Activated naive CD8-positive, alpha-beta T cell treated with anti-CD3 and anti-CD28 coated beads for 36 hours (primary cell): ENCODE results near the gene MACO1. TPM values are rescaled to one million over a fixed set of nuclear protein-coding genes. Genes with fewer than 3 reads are reported as not detected.
"Not testable (repeated sequence)": the region's sequence is repeated elsewhere in the genome, so short reads cannot be mapped to it uniquely, and the experiment has no call there.

ENCODE experiments used
- DNase-seq: peaks from one replicate; pipeline ENCODE4 v3.0.0; 2021
- H3K27ac Mint-ChIP-seq: one replicate; pipeline ENCODE4 v1.8.0; 2022; ENCODE audit warnings: mild to moderate bottlenecking, moderate library complexity, mixed read lengths
- H3K27me3 Mint-ChIP-seq: one replicate; pipeline ENCODE4 v1.8.0; 2022; ENCODE audit warnings: mild to moderate bottlenecking, mixed read lengths
- H3K36me3 Mint-ChIP-seq: one replicate; pipeline ENCODE4 v1.8.0; 2021; ENCODE audit warnings: mild to moderate bottlenecking, mixed read lengths
- H3K4me1 Mint-ChIP-seq: one replicate; pipeline ENCODE4 v1.8.0; 2021; ENCODE audit warnings: mixed read lengths
- H3K4me3 Mint-ChIP-seq: one replicate; pipeline ENCODE4 v1.8.0; 2022; ENCODE audit warnings: mild to moderate bottlenecking, moderate library complexity, mixed read lengths
- H3K9me3 Mint-ChIP-seq: one replicate; pipeline ENCODE4 v1.8.0; 2022; ENCODE audit warnings: mixed read lengths
- total RNA-seq, 2 experiments: library from RNA; stranded (reverse); gene quantifications; one replicate each; pipeline ENCODE4 v1.2.3, GENCODE V29; 2021

Gene MACO1, protein sequence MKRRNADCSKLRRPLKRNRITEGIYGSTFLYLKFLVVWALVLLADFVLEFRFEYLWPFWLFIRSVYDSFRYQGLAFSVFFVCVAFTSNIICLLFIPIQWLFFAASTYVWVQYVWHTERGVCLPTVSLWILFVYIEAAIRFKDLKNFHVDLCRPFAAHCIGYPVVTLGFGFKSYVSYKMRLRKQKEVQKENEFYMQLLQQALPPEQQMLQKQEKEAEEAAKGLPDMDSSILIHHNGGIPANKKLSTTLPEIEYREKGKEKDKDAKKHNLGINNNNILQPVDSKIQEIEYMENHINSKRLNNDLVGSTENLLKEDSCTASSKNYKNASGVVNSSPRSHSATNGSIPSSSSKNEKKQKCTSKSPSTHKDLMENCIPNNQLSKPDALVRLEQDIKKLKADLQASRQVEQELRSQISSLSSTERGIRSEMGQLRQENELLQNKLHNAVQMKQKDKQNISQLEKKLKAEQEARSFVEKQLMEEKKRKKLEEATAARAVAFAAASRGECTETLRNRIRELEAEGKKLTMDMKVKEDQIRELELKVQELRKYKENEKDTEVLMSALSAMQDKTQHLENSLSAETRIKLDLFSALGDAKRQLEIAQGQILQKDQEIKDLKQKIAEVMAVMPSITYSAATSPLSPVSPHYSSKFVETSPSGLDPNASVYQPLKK
- 10 to 100 TPM; 19.8 to 20.9 TPM for total RNA-seq

DNA sequence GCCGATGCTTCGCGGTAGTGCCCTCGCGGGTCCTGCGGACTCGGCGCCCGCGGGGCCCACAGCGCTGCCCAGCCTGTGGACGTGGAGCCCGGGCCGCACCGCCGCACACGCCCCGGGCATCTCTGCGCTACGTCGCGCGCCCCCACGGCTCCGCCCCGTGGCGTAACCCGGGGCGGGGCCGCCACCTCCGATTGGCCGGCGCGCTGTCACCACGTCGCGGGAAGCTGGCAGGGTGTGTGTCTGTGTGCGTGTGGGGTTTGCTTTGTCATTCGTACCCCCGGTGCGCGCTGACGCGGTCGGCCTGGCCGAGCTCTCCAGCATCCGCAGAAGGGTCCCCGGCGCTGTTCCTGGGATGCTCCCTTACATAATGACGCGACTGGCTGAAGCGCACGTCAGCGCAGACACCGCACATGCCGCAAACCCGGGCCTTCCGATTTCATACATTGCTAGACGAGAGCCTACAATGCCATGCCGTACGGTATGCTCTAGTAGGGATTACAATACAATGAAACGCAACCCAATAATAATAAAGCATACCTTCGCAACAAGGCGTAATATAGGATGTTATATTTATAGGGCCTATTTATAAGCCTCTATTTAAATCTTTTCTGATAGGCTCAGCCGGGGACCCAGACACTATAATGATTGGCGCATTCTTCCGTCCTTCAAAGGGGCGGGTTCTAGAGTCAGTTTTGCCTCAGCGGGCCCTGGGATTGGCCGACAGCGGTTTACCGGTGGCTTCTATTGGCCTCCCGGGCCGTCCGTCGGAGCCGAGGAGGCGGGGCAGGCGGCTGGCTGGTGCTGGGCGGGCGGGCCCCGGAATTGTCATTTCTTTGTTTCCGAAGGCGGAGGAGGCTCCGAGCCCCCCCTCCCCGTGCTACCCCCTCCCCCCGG, at the start of gene MACO1:
Gene MACO1, plus strand, starts transcription at position 825 of the 894 bp plus-strand sequence. CDS start 202 bp downstream, outside the sequence.
- Mint-ChIP-seq H3K4me3 (peak within 1 kb of the TSS; percentile 95), H3K36me3 (peaks cover 2% of the 10 kb centered on the region), H3K27me3 (no peaks in the 10 kb centered on the region), H3K27ac (peak within 1 kb of the TSS; percentile 99), H3K9me3 (no peaks in the 10 kb centered on the region), H3K4me1 (peaks cover 43% of the 10 kb centered on the region)
- peak; percentile 98 for DNase-seq

DNA sequence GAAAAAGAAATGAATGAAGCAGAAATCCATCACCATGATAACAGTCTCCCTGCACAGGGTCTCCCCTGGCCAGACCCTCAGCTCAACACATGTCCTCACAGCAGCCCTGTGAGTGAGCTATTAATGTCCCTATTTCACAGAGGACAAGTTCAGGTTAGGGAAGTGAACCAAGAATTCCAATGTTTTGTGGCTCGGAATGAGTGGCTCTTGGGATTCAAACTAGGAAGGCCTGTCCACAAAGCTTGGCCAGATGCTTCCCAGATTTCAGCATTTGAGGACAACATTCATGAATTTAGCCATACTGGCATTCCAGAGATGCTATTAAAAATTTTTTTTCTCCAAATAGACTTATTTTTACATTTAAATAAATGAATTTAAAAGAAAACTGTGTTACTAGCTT, 48.2 kb upstream of the MACO1 start:
- not testable (repeated sequence) for H3K4me1 Mint-ChIP-seq, H3K27ac Mint-ChIP-seq, DNase-seq, H3K36me3 Mint-ChIP-seq, H3K4me3 Mint-ChIP-seq, H3K27me3 Mint-ChIP-seq, H3K9me3 Mint-ChIP-seq

DNA sequence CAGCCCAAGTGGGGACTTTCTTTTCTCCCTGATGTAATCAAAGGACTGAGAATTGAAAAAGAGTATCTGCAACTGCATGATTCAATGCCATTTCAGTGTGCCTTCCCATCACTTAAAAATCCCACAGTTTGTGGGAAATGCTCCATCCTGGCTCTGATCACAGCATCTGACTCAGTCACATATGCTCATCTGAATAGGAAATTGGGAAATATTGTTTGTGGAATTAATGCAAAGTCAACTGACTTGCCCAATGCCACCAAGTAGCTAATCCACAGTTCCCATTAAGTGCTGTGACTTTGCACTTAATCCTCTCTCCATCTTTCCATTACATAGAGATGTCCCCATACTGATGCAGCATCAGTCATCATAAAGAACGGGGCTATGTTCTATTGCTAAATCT, 47.6 kb upstream of the MACO1 start:
- not testable (repeated sequence) for H3K4me3 Mint-ChIP-seq, H3K27ac Mint-ChIP-seq, H3K9me3 Mint-ChIP-seq, DNase-seq, H3K4me1 Mint-ChIP-seq, H3K27me3 Mint-ChIP-seq, H3K36me3 Mint-ChIP-seq

DNA sequence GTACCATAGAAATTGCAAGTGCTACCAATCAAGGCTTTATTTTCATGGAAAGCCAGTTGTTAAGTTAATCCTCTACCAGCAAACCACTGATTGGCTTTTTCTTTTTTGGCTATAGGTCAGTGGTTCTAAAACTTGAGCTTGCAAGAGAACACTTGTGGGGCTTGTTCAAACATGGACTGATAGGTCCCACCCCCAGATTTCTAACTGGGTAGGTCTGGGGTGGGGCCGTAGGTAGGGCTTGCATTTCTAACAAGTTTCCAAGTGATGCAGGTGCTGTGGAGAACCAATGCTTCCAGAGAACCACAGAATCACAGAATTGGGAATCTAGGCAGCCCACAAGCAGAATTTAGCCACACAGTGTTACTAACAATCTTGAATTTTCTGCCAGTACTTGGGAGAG, 46.8 kb upstream of the MACO1 start:
- not testable (repeated sequence) for H3K36me3 Mint-ChIP-seq, H3K4me1 Mint-ChIP-seq, H3K4me3 Mint-ChIP-seq, H3K27ac Mint-ChIP-seq, H3K27me3 Mint-ChIP-seq, H3K9me3 Mint-ChIP-seq, DNase-seq

DNA sequence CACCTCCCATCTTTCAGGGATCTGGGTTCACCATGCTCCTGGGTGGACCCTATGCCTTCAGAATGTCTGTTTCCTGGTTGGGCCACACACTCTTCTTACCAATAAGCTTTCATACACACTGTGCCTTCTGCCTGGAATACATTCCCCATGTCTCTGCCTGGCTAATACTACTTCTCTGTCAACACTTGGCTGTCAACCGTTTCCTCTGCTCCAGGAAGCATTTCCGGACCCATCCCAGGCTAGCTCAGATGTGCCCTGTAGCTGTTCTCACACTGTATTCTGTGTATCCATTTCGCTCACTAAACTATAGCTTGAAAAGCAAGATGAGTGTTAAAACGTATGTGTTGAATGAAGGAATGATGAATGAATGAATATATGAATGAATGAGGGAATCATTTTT, 43.6 kb upstream of the MACO1 start:
- not testable (repeated sequence) for H3K36me3 Mint-ChIP-seq, DNase-seq

DNA sequence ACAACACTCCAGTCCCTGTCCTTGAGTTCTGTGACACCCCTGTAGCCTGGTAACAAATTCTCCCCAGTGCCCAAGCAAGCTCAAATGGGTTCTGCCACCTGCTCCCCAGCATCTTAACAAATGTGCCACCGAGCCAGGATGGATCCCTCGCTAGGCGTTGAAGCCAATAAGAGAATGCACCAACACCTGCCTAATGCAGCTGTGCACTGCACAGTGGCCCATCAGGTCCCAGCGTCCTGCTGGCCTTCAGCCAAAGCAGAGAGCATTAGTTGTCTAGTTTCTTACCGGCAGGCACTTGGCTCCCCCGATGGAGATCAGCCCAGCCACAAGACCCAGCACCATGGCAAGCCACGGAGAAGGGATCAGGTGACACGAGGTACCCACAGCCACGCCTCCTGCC, 42.0 kb upstream of the MACO1 start:
- not testable (repeated sequence) for H3K4me3 Mint-ChIP-seq, DNase-seq, H3K36me3 Mint-ChIP-seq, H3K9me3 Mint-ChIP-seq, H3K4me1 Mint-ChIP-seq, H3K27ac Mint-ChIP-seq, H3K27me3 Mint-ChIP-seq

More for the DNA sequence above, 43.6 kb upstream of the MACO1 start:
- not testable (repeated sequence) for H3K27ac Mint-ChIP-seq, H3K9me3 Mint-ChIP-seq, H3K27me3 Mint-ChIP-seq, H3K4me1 Mint-ChIP-seq, H3K4me3 Mint-ChIP-seq

DNA sequence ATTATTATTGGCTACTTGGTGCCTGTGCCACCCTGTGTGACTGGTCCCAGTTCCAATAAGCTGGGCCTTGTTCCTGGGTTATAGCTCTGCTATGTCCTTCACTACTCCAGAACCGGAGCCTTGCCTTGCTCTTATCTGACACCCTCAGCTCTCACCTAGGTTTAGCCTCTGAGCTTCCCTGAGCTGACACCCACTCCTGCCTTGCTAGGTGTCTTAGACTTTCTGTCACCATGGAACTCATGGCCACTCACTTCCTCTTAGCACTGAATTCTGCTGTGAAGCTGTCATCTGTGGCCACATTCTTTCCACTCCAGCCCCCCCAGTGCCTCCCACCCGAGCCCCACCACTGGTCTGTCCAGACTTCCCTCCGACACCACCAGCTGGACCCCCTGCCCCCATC, 41.0 kb upstream of the MACO1 start:
- H3K4me1 Mint-ChIP-seq, H3K27me3 Mint-ChIP-seq, H3K9me3 Mint-ChIP-seq, H3K27ac Mint-ChIP-seq, DNase-seq, H3K36me3 Mint-ChIP-seq, H3K4me3 Mint-ChIP-seq: not testable (repeated sequence)

DNA sequence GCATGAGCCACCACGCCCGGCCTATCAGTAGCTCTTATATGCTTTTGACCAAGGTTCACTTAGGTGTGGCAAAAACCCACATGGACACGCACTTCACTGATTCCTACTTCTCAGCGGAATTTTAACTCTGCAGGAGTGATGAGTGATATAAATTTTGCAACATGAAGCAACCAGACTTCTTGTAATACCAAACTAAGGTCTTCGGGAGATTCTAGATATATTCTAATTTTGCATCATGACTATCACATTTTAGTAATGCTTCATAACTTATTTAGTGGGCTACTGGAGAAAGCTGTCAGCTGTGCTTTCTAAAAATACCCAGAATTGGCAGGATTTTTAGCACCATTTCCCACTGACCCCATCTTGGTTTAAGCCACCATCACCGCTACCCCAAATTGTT, 37.9 kb upstream of the MACO1 start:
- no peaks in the 10 kb centered on the region for H3K4me1 Mint-ChIP-seq
- no peak for DNase-seq
- peaks cover 5% of the 10 kb centered on the region for H3K27me3 Mint-ChIP-seq
- no peaks in the 10 kb centered on the region for H3K9me3 Mint-ChIP-seq
- H3K27ac Mint-ChIP-seq = no peak overlapping the region
- H3K36me3 Mint-ChIP-seq = no peaks in the 10 kb centered on the region
- no peak overlapping the region for H3K4me3 Mint-ChIP-seq

DNA sequence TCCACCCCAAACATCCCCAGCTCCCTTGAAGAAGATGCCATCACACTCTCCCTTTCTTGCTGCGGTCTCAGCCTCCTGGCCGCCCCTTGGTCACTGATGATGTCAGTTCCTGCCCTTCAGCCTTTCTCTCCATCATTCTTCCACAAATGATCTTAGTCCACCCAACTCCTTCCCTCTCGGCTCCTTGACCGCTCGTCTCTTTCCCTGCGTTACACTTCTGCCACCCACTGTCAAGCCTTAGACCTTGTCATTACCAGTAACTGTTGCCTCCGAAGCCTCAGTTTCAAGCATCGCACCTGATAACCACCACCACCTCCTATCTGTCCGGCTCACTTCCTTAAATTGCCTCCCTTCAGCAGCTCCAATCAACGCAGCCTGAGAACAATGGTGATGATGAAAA, 33.1 kb upstream of the MACO1 start:
- not testable (repeated sequence) for H3K27ac Mint-ChIP-seq, H3K4me1 Mint-ChIP-seq, H3K4me3 Mint-ChIP-seq, H3K27me3 Mint-ChIP-seq, H3K36me3 Mint-ChIP-seq, DNase-seq, H3K9me3 Mint-ChIP-seq

DNA sequence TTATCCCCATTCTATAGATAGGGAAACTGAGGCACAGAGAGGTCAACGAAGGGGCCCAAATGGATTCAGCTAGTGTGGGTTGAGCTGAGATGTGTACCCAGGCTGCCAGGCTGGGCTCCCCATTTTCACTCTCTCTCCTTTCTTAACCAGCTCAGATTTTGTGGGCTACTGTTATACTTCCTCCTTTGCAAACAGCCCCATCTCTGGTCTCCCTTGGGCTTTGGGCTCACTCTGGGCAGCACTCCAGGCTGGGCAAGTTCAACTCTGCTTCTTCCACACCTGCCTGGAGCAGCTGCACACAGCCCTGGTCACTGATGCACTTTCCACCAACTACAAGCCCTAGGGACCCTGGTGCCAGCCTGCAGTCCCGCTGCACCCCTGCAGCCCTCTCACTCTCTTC, 32.6 kb upstream of the MACO1 start:
- H3K27me3 Mint-ChIP-seq, H3K4me3 Mint-ChIP-seq, DNase-seq, H3K27ac Mint-ChIP-seq, H3K4me1 Mint-ChIP-seq, H3K9me3 Mint-ChIP-seq, H3K36me3 Mint-ChIP-seq: not testable (repeated sequence)

DNA sequence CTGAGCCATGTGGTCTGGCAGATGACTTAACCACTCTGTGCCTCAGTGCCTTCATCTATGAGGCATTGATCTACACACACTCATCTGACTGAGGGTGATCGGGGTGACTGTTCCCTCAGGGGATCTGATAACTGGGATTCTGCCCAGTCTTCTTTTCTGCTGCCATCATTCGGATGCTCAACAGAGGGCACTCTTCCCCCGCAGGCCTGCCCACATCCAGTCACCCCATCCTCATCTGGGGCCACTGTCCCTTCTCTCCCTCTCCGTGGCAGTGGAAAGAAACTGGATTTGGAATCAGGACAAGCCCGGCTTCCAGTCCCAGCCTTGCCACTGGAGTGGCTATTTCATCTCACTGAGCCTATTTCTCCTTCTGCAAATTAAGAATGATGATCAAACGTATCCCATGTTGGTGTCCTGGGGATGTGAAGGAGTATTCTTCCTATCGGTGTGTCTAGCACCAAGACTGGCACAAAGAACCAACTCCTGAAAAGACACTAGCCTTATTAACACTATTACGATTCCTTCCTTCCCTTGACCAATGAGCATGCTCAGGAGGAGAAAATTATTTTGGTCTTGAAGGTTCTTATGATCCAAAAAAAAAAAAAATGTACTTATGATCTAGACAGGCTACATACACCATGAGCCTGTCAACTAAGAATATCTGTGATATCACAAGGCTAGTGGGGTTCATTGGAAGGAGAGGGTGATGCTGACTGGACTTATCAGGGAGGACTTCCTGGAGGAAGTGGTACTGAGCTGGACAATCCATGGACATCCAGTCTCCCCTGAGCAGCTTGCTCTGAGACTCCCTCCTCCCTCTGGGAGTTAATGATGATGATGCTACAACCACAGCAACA, 27.5 kb upstream of the MACO1 start:
- H3K4me1 Mint-ChIP-seq, H3K36me3 Mint-ChIP-seq, H3K9me3 Mint-ChIP-seq, H3K27me3 Mint-ChIP-seq, DNase-seq, H3K4me3 Mint-ChIP-seq, H3K27ac Mint-ChIP-seq: not testable (repeated sequence)

DNA sequence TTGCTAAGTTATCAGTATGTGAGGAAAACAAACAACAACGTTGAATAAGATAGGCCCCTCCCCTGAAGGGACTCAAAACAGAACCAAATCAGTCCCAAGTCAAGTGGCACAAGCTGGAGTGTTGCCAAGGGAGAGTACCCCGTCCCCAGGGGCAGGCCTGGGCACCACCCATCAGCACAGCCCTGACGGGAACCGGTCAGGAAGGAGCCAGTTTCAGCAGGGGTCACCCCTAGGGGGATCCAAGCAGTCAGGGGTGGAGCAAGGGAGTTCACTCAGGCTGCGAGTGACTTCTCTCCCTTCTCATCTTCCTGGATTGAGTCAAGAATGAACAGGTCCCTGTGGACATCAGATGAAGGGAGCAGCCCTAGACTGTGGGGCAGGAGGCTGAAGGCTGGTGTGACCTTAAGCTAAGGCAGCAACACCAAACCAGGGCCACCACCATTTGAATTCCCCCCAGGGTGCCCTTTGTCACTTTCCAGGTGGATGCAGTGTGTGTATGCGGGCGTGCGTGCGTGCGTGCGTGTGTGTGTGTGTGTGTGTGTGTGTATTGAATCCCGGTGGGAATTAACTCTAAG, 24.9 kb upstream of the MACO1 start:
- H3K4me1 Mint-ChIP-seq, H3K36me3 Mint-ChIP-seq, H3K27ac Mint-ChIP-seq, H3K27me3 Mint-ChIP-seq, H3K4me3 Mint-ChIP-seq, H3K9me3 Mint-ChIP-seq, DNase-seq: not testable (repeated sequence)

DNA sequence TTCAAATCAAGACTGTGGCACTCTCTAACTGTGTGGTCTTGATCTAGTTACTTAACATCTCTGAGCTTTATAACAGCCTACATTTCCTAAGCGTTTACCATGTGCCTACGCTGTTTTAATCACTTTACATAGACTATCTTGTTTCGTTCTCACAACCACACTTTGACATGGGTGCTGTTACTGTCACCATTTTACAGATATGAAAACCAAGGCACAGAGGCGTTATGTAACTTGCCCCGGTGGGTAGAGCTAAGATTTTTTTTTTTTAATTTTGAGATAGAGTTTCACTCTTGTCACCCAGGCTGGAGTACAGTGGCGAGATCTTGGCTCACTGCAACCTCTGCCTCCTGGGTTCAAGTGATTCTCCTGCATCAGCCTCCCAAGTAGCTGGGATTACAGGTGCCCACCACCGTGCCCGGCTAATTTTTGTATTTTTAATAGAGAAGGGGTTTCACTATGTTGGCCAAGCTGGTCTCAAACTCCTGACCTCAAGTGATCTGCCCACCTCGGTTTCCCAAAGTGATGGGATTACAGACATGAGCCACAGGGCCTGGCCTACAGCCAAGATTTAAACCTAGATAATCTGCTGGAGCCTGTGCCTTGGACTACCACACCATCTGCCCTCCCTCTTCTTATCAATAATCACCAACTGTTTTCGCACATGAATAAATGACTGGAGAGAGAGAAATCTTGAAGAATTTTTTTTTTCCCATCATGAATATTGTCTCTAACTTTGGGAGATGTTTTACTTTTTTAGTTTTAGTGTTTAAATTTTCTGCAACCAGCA, 20.9 kb upstream of the MACO1 start:
- H3K36me3 Mint-ChIP-seq, H3K27ac Mint-ChIP-seq, H3K9me3 Mint-ChIP-seq: not testable (repeated sequence)

More for the DNA sequence above, 20.9 kb upstream of the MACO1 start:
- not testable (repeated sequence) for H3K4me1 Mint-ChIP-seq, H3K27me3 Mint-ChIP-seq, DNase-seq, H3K4me3 Mint-ChIP-seq
